Pulmonary artery endothelial cell (primary cell): ENCODE data around the gene IL17RB. TPM values are rescaled to one million over a fixed set of nuclear protein-coding genes. Genes with fewer than 3 reads are reported as not detected.

Experiments
- DNase-seq: peaks from one replicate; pipeline ENCODE4 v3.0.0-alpha.2; 2011; ENCODE audit warnings: low read depth, low spot score
- total RNA-seq: library from RNA; depleted of rRNA; stranded (reverse); fragments of >200 nt; gene quantifications from 2 replicates; pipeline ENCODE4 v1.2.3, GENCODE V29; 2014

Gene IL17RB
- not detected in 2 replicates for total RNA-seq

GRCh38 chr3:53846134-53846850, at the start of gene IL17RB, which contains the start of gene CHDH:
TSS of gene IL17RB (plus strand) at chr3:53846568. CDS start at chr3:53846589, 21 bp downstream.
TSS of gene CHDH (minus strand) at chr3:53846419. CDS start at chr3:53824008, 22,411 bp downstream.
- no peak for DNase-seq

- no peak for DNase-seq
Measured at GRCh38 chr3:53798144-53798543, 48.2 kb upstream of the IL17RB start.

GRCh38 chr3:53799338-53799865, 47.0 kb upstream of the IL17RB start:
- DNase-seq, result no peak

GRCh38 chr3:53800041-53800906, 46.1 kb upstream of the IL17RB start:
- DNase-seq, result no peak

- DNase-seq, result no peak
Measured at GRCh38 chr3:53801319-53801718, 45.0 kb upstream of the IL17RB start.

GRCh38 chr3:53802256-53802880, 44.0 kb upstream of the IL17RB start:
- DNase-seq, result no peak

GRCh38 chr3:53803124-53803815, 43.1 kb upstream of the IL17RB start:
- no peak for DNase-seq

GRCh38 chr3:53803816-53804695, 42.3 kb upstream of the IL17RB start:
- DNase-seq, result no peak

- no peak for DNase-seq
Measured at GRCh38 chr3:53804697-53805462, 41.5 kb upstream of the IL17RB start.

GRCh38 chr3:53805463-53806159, 40.8 kb upstream of the IL17RB start:
- no peak for DNase-seq

- DNase-seq, result no peak
Measured at GRCh38 chr3:53806182-53807116, 39.9 kb upstream of the IL17RB start.

GRCh38 chr3:53807117-53807810, 39.1 kb upstream of the IL17RB start:
- no peak for DNase-seq

- DNase-seq, result no peak
Measured at GRCh38 chr3:53808496-53808895, 37.9 kb upstream of the IL17RB start.

GRCh38 chr3:53809267-53809666, 37.1 kb upstream of the IL17RB start:
- no peak for DNase-seq

GRCh38 chr3:53809764-53810400, 36.5 kb upstream of the IL17RB start:
- no peak for DNase-seq

- no peak for DNase-seq
Measured at GRCh38 chr3:53811143-53811927, 35.0 kb upstream of the IL17RB start.
